Keratinocyte (primary cell): ENCODE measurements around the gene PAQR5.
"Not testable (repeated sequence)": the region's sequence is repeated elsewhere in the genome, so short reads cannot be mapped to it uniquely, and the experiment has no call there.

Experiments
- CTCF ChIP-seq, 3 experiments: IDR thresholded peaks in 1 of 3; conservative IDR thresholded peaks in 1 of 3; optimal IDR thresholded peaks in 1 of 3; 2 replicates in 2 of 3; 3 replicates in 1 of 3; pipeline versions ENCODE3 to v1.5.1; 2011; ENCODE audit warnings: low read length in 3 of 3, mild to moderate bottlenecking in 3 of 3, moderate library complexity in 2 of 3, control low read depth in 1 of 3, inconsistent platforms in 1 of 3; ENCODE audit not compliant: insufficient read depth in 2 of 3; ENCODE audit errors: extremely low read depth in 1 of 3
- EZH2 ChIP-seq: IDR thresholded peaks from one replicate; pipeline ENCODE4 v1.6.1; 2012; ENCODE audit warnings: inconsistent platforms, mild to moderate bottlenecking, low read length, moderate library complexity

GRCh38 chr15:69384066-69384465, 85.4 kb downstream of the PAQR5 start:
- not testable (repeated sequence) for TF ChIP-seq CTCF (optimal IDR thresholded peaks at IDR 0.05 in 1 of 3, IDR thresholded peaks at IDR 0.05 in 1 of 3, conservative IDR thresholded peaks at IDR 0.05 in 1 of 3; ENCODE audit: extremely low read depth in 1 of 3, insufficient read depth in 2 of 3, low read length in 3 of 3); EZH2
